ENCODE data around the gene CCM2L. TPM values are rescaled to one million over a fixed set of nuclear protein-coding genes. Genes with fewer than 3 reads are reported as not detected.

Gene CCM2L
- total and polyA plus RNA-seq, 2 of the 4 experiments (the other 2 are of a cell fraction) = not detected

GRCh38 chr20:31996996-31997395 lies 13.2 kb upstream of the CCM2L start:
- no peaks in the 10 kb centered on the region for H3K79me1 ChIP-seq (ENCODE audit: low read depth in 1 of 2, low read length in 2 of 2)

More at GRCh38 chr20:31996996-31997395, 13.2 kb upstream of the CCM2L start:
- Histone ChIP-seq H3K18ac (ENCODE audit: low read depth, low read length) (no peak overlapping the region), H2AK5ac (ENCODE audit: low read depth, low read length) (no peak overlapping the region), H2BK120ac (ENCODE audit: low read depth, low read length) (no peak overlapping the region), H3K36me3 (ENCODE audit: control insufficient read depth, insufficient read depth, low read length) (no peaks in the 10 kb centered on the region), H3K23ac (ENCODE audit: low read depth, low read length) (no peak overlapping the region), H2AFZ (replicated peaks; ENCODE audit: low read length, poor library complexity) (no peak overlapping the region), H3K4me3 (ENCODE audit: insufficient read depth, low read depth, low read length) (no peak overlapping the region), H3K27ac (ENCODE audit: insufficient read depth, low read length) (no peak overlapping the region), H2BK20ac (ENCODE audit: low read depth, low read length) (no peak overlapping the region), H4K5ac (ENCODE audit: low read depth, low read length) (no peak overlapping the region), H3K9me1 (ENCODE audit: insufficient read depth, low read length) (no peaks in the 10 kb centered on the region), H2BK15ac (ENCODE audit: low read depth, low read length) (no peak overlapping the region), H4K20me1 (ENCODE audit: insufficient read depth, low read length) (no peaks in the 10 kb centered on the region), H4K91ac (ENCODE audit: insufficient read depth, low read depth, low read length) (no peak overlapping the region), H3K56ac (ENCODE audit: extremely low read depth, insufficient read depth, low read length) (no peak overlapping the region), H3K14ac (replicated peaks; ENCODE audit: low read depth, low read length) (no peak overlapping the region), H3K4ac (ENCODE audit: low read depth, low read length) (no peak overlapping the region), H2AK9ac (replicated peaks; ENCODE audit: low read depth, low read length, poor library complexity) (no peak overlapping the region), H3K4me2 (ENCODE audit: low read depth, low read length) (no peak overlapping the region), H2BK5ac (ENCODE audit: low read depth, low read length, poor library complexity, severe bottlenecking) (no peak overlapping the region), H3K9me3 (ENCODE audit: control insufficient read depth, insufficient read depth, low read length) (no peaks in the 10 kb centered on the region), H3K9ac (ENCODE audit: low read depth, low read length) (no peak overlapping the region), H3K27me3 (ENCODE audit: control insufficient read depth, insufficient read depth, low read length) (peaks cover 60% of the 10 kb centered on the region), H4K8ac (ENCODE audit: low read depth in 2 of 2, low read length in 2 of 2) (no peak overlapping the region), H3K4me1 (ENCODE audit: control insufficient read depth, insufficient read depth, low read length) (no peaks in the 10 kb centered on the region)
- dilution Hi-C loops (cut with HindIII; ENCODE audit: low sequenced_read_pairs, unreplicated experiment) = no loop called here
- intact Hi-C loops (cut with micrococcal nuclease) = no loop called here
- ATAC-seq (ENCODE audit: low read depth) = no peak
- ChIA-PET POLR2A (ENCODE audit: unreplicated experiment) (no interaction called here), CTCF (no interaction called here)
- in situ Hi-C loops (cut with MboI; ENCODE audit: low sequenced_read_pairs) = no loop called here
- no peak for DNase-seq
- WGBS, 2 experiments (ENCODE audit: extremely low coverage in 2 of 2, insufficient read length in 1 of 2) = 84% methylated on average over 10 of the region's 18 CpGs; no CpG with 5 or more reads in 1 of the 2 experiments
- BruUV-seq (replicated peaks) = no TSS peak
- TF ChIP-seq CEBPB (IDR thresholded peaks at IDR 0.05; ENCODE audit: low read depth, low read length) = no peak
- no peak for TF ChIP-seq NFE2L2 (IDR thresholded peaks at IDR 0.05; ENCODE audit: low read depth, low read length)
- no peak for TF ChIP-seq CTCF (conservative IDR thresholded peaks at IDR 0.05; ENCODE audit: low read depth, low read length)
- TF ChIP-seq USF2 (IDR thresholded peaks at IDR 0.05; ENCODE audit: low read depth, low read length) = no peak
- TF ChIP-seq POLR2A (IDR thresholded peaks at IDR 0.05; ENCODE audit: low read depth, low read length) = no peak
- no peak for TF ChIP-seq ELK1 (IDR thresholded peaks at IDR 0.05; ENCODE audit: borderline replicate concordance, low read depth, low read length)
- no peak for TF ChIP-seq MAZ (IDR thresholded peaks at IDR 0.05; ENCODE audit: borderline replicate concordance, low read depth, low read length)
- no peak for TF ChIP-seq RAD21 (IDR thresholded peaks at IDR 0.05; ENCODE audit: low read length)
- TF ChIP-seq CHD1 (IDR thresholded peaks at IDR 0.05; ENCODE audit: low read depth, low read length) = no peak
- no peak for TF ChIP-seq SMC3 (IDR thresholded peaks at IDR 0.05; ENCODE audit: low read depth, low read length)
- no peak for TF ChIP-seq MXI1 (IDR thresholded peaks at IDR 0.05; ENCODE audit: borderline replicate concordance, low read depth, low read length)
- TF ChIP-seq RFX5 (IDR thresholded peaks at IDR 0.05; ENCODE audit: low read depth, low read length) = no peak
